PC-9 (cell line): ENCODE data around the gene CFL2. TPM values are rescaled to one million over a fixed set of nuclear protein-coding genes. Genes with fewer than 3 reads are reported as not detected.
"Not testable (repeated sequence)": the region's sequence is repeated elsewhere in the genome, so short reads cannot be mapped to it uniquely, and the experiment has no call there.

Experiments
- BruUV-seq: library from RNA; stranded (reverse); fragments of 400-500 nt; replicated peaks from 2 replicates; lab custom pipeline; 2021; lab: Mats Ljungman, UMichigan
- CTCF ChIA-PET: fragments of 300-600 bp; sonication (Branson Sonifier 250); formaldehyde crosslinking; loops from one replicate; lab custom pipeline; 2022; ENCODE audit warnings: antibody characterized with exemption; lab: Charles Lee
- POLR2A ChIA-PET: fragments of 300-600 bp; sonication (Branson Sonifier 250); formaldehyde crosslinking; loops from one replicate; lab custom pipeline; 2022; ENCODE audit warnings: antibody characterized with exemption; ENCODE audit not compliant: unreplicated experiment; lab: Charles Lee
- DNase-seq, 2 experiments: peaks; one replicate each; pipeline versions ENCODE4 v3.0.0 to v3.0.0-alpha.2; 2015 to 2022; ENCODE audit warnings: mixed read lengths in 1 of 2
- H2AFZ ChIP-seq: fragments of 200-600 bp; sonication (generic); 2 replicates; pipeline ENCODE4 v1.8.1; 2017; ENCODE audit warnings: antibody characterized with exemption
- H3F3A ChIP-seq: fragments of 200-600 bp; sonication (generic); 2 replicates; pipeline ENCODE4 v1.8.1; 2017; ENCODE audit warnings: antibody characterized with exemption, mild to moderate bottlenecking, low read depth; ENCODE audit not compliant: insufficient read depth
- H3K27ac ChIP-seq: fragments of 200-600 bp; sonication (generic); 2 replicates; pipeline ENCODE4 v1.6.1; 2016; ENCODE audit warnings: mixed run types
- H3K27me3 ChIP-seq: fragments of 200-600 bp; sonication (generic); 2 replicates; pipeline ENCODE4 v1.6.1; 2016; ENCODE audit warnings: low read depth, mixed run types; ENCODE audit not compliant: insufficient read depth
- H3K36me3 ChIP-seq: fragments of 200-600 bp; sonication (generic); 2 replicates; pipeline ENCODE4 v1.6.1; 2016; ENCODE audit warnings: low read depth, mixed run types
- H3K4me1 ChIP-seq: fragments of 200-600 bp; sonication (generic); replicated peaks from 2 replicates; pipeline ENCODE4 v1.6.1; 2016; ENCODE audit warnings: mixed run types; ENCODE audit not compliant: insufficient read depth
- H3K4me2 ChIP-seq: fragments of 200-600 bp; sonication (generic); 2 replicates; pipeline ENCODE4 v1.6.1; 2017; ENCODE audit warnings: mixed run types
- H3K4me3 ChIP-seq: fragments of 200-600 bp; sonication (generic); 2 replicates; pipeline ENCODE4 v1.6.1; 2016; ENCODE audit warnings: mixed run types
- H3K79me2 ChIP-seq: fragments of 200-600 bp; sonication (generic); 2 replicates; pipeline ENCODE4 v1.6.1; 2017; ENCODE audit warnings: low read depth, mixed run types
- H3K9me2 ChIP-seq: fragments of 200-600 bp; sonication (generic); 2 replicates; pipeline ENCODE4 v1.8.1; 2017; ENCODE audit warnings: mild to moderate bottlenecking; ENCODE audit not compliant: insufficient read depth
- H3K9me3 ChIP-seq: fragments of 200-600 bp; sonication (generic); 2 replicates; pipeline ENCODE4 v1.8.1; 2016; ENCODE audit warnings: low read depth; ENCODE audit not compliant: insufficient read depth
- H4K20me1 ChIP-seq: fragments of 200-600 bp; sonication (generic); 2 replicates; pipeline ENCODE4 v1.8.1; 2017; ENCODE audit not compliant: insufficient read depth
- EZH2 ChIP-seq: fragments of 200-600 bp; sonication (generic); IDR thresholded peaks from 2 replicates; pipeline ENCODE4 v1.8.0; 2017; ENCODE audit warnings: antibody characterized with exemption, low read depth
- intact Hi-C: fragments of 100-400 bp; cut with micrococcal nuclease; formaldehyde crosslinking; loops from one replicate; pipeline ENCODE4 v1.10.0; 2022; ENCODE audit not compliant: unreplicated experiment
- total RNA-seq: library from RNA; stranded (reverse); gene quantifications from 2 replicates; pipeline ENCODE4 v1.2.3, GENCODE V29; 2021
- TF ChIP-seq, protein P1 (sequence below): fragments of 200-600 bp; sonication (generic); conservative IDR thresholded peaks from 2 replicates; pipeline ENCODE4 v1.6.1; 2017; ENCODE audit warnings: mixed run types, antibody characterized with exemption, mild to moderate bottlenecking, moderate library complexity

Gene CFL2
- total RNA-seq, 1 experiment from 2014 or later = 30.5 TPM

GRCh38 chr14:34700622-34701130 lies 13.7 kb downstream of the CFL2 start:
- Histone ChIP-seq H3K27me3 (no peaks in the 10 kb centered on the region), H3K36me3 (no peaks in the 10 kb centered on the region), H3K4me1 (peaks cover 36% of the 10 kb centered on the region), H3K27ac (peak overlapping the region; percentile 76), H3K79me2 (no peaks in the 10 kb centered on the region), H3F3A (peaks cover 29% of the 10 kb centered on the region), H2AFZ (no peak overlapping the region), H3K9me3 (no peaks in the 10 kb centered on the region), H3K4me3 (no peak overlapping the region; the same call in 1 of the 2 replicates), H3K9me2 (no peaks in the 10 kb centered on the region), H4K20me1 (no peaks in the 10 kb centered on the region), H3K4me2 (peak overlapping the region; percentile 66)
- POLR2A ChIA-PET = interaction anchor here (0.5 to 0.7 kb wide), 3 partner anchors 37 to 421 kb away, joined by 3 to 9 read pairs (median 7); no protein-coding TSS in a partner anchor
- intact Hi-C loops = no loop called here
- no TSS peak for BruUV-seq
- CTCF ChIA-PET = interaction anchor here (0.6 kb wide), 1 partner anchor 205 kb away, joined by 4 read pairs; no protein-coding TSS in a partner anchor
- no peak for TF ChIP-seq EZH2
- TF ChIP-seq, protein P1, sequence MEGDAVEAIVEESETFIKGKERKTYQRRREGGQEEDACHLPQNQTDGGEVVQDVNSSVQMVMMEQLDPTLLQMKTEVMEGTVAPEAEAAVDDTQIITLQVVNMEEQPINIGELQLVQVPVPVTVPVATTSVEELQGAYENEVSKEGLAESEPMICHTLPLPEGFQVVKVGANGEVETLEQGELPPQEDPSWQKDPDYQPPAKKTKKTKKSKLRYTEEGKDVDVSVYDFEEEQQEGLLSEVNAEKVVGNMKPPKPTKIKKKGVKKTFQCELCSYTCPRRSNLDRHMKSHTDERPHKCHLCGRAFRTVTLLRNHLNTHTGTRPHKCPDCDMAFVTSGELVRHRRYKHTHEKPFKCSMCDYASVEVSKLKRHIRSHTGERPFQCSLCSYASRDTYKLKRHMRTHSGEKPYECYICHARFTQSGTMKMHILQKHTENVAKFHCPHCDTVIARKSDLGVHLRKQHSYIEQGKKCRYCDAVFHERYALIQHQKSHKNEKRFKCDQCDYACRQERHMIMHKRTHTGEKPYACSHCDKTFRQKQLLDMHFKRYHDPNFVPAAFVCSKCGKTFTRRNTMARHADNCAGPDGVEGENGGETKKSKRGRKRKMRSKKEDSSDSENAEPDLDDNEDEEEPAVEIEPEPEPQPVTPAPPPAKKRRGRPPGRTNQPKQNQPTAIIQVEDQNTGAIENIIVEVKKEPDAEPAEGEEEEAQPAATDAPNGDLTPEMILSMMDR = no peak
- no peak for DNase-seq

DNA sequence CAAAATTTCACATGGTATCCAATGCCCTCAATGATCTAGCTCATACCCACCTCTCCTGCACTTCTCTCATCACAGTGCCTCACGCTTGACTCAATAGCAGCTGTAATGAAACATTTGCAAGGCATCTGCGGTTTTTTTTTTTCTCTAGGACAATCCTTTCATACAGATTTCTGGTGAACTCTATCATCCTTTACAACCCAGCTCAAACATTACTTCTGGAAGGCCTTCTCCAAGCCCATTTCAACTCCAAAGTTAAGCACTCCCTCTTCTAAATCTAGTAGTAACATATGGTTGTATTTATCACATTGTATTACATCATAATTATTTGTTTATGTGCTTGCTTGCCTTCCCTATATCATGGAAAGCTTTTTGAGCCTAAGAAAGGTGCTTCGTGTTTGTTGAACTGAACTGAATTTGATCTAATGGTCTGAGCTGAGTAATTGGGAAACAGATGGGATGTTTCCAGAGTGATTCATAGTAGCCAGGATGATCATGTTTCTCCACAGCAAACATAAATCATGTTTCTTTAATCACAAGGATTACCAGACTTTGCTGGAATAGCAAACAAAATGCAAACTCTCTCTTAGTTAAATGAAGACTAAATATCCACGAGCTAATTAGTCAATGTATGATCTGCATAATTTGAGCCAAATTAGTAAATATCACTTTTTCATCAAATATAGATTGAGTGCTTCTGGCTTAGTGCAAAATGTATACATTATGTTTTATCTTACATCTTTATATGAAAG lies 14.3 kb downstream of the CFL2 start:
- Histone ChIP-seq H4K20me1 (no peaks in the 10 kb centered on the region), H3K4me3 (peak overlapping the region; percentile 34; the same call in 1 of the 2 replicates), H3K27me3 (no peaks in the 10 kb centered on the region), H3K4me2 (peak overlapping the region; percentile 66), H3K9me3 (no peaks in the 10 kb centered on the region), H3K36me3 (no peaks in the 10 kb centered on the region), H3F3A (peaks cover 29% of the 10 kb centered on the region), H3K79me2 (no peaks in the 10 kb centered on the region), H3K9me2 (no peaks in the 10 kb centered on the region), H3K4me1 (peaks cover 36% of the 10 kb centered on the region), H3K27ac (peak overlapping the region; percentile 76), H2AFZ (0 out of 2 replicates have a peak overlapping the region, but pooled peaks have one; percentile 8)
- ChIA-PET CTCF (interaction anchor here (0.6 kb wide), 1 partner anchor 98 kb away, joined by 3 read pairs; no protein-coding TSS in a partner anchor), POLR2A (interaction anchor here (0.6 kb wide), 3 partner anchors 281 to 421 kb away, joined by 3 read pairs; no protein-coding TSS in a partner anchor)
- BruUV-seq = no TSS peak
- DNase-seq = peak; percentile 29 to 88
- TF ChIP-seq, protein P1 = no peak
- no peak for TF ChIP-seq EZH2
- intact Hi-C loops = no loop called here

GRCh38 chr14:34694216-34694615 lies 20.2 kb downstream of the CFL2 start:
- CTCF ChIA-PET = not testable (repeated sequence)

More at GRCh38 chr14:34694216-34694615, 20.2 kb downstream of the CFL2 start:
- H3K9me3 ChIP-seq, H3K36me3 ChIP-seq, H4K20me1 ChIP-seq, POLR2A ChIA-PET, H3K27ac ChIP-seq, H3K4me1 ChIP-seq, intact Hi-C loops, H3K4me2 ChIP-seq, H2AFZ ChIP-seq, H3K4me3 ChIP-seq, H3K9me2 ChIP-seq, H3K27me3 ChIP-seq, BruUV-seq, H3K79me2 ChIP-seq, DNase-seq, H3F3A ChIP-seq: not testable (repeated sequence)
